Jurkat, Clone E6-1 (cell line): Measurements from ENCODE around the gene TRPM8.

Experiments used
- DNase-seq: peaks from one replicate; pipeline ENCODE4 v3.0.0-alpha.2; 2011; ENCODE audit warnings: low read depth, low spot score
- H3K4me3 ChIP-seq: 2 replicates; pipeline ENCODE4 v1.5.1; 2011; ENCODE audit warnings: mild to moderate bottlenecking, low read length, control low read depth, moderate library complexity

TRPM8 gene

DNA sequence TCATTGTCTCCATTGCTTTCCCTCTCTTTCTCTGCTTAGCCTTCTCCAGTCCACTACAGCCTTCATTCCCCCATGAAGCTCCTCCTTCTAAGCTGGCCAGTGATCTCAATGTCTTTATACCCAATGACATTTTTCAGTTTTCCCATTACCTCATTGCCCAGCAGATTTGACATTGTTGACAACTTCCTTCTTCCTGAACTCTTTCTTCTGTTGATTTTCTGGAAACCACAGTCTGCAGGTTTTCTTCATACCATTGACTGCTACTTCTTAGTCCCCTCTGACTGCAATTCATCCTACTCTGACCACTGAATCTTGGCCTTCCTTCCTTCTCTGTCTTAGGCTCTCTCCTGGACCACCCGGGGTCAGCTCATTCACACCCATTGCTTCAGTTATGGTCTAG lies 110.5 kb downstream of the TRPM8 start:
- no peak overlapping the region for H3K4me3 ChIP-seq
- DNase-seq: no peak

- no peak for DNase-seq
- H3K4me3 ChIP-seq: no peak overlapping the region
These were observed 112.1 kb downstream of the TRPM8 start for GRCh38 chr2:234029150-234029733.

GRCh38 chr2:234031207-234031606 lies 114.0 kb downstream of the TRPM8 start:
- H3K4me3 ChIP-seq: no peak overlapping the region
- no peak for DNase-seq

DNA sequence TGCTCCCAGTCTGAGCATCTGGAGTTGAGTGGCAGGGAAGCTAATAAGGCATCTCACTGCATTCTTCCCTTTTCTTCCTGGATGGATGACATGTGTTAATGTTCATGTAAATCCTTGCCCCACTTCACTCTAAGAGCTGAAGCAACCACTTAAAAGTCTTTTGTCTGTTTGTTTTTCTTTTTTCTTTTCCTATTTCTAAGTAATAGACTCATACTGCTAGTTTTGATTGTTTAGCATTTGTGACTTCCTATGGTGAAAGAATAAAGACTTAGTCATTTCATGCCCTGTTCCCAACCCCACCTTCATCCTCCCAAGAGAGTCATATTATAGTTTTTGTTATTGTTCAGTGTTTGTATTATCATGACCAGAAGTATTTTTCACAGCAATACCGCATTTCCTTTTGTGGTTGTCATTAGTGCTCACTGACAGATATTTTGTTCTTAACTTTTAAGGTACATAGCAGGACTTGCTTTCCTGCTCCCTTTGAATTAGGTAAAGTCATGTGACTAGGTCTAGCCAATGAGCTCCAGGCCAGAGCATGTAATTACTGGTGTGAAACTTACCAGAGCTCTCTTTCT lies 115.2 kb downstream of the TRPM8 start:
- no peak for DNase-seq
- no peak overlapping the region for H3K4me3 ChIP-seq

DNA sequence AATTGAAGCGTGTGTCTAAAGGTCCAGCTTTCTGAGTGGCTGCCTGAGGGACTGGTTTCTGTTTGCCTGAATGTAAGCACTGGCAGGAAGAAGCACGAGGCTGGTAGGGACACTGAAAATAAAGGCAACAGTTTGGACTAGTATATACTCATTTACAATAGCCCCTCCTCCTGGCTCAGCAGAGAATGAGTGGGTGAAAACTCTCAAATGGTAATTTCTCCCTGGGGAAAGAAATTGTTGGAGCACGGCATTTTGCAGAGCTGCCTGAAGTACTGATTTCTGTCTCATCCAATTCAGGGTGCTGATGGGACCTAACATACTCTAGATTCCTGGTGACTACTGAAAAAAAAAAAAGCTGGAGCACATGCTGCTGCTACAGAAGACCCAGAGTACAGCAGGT lies 116.0 kb downstream of the TRPM8 start:
- no peak overlapping the region for H3K4me3 ChIP-seq
- no peak for DNase-seq

GRCh38 chr2:234033885-234034284 lies 116.7 kb downstream of the TRPM8 start:
- DNase-seq: no peak
- no peak overlapping the region for H3K4me3 ChIP-seq

DNA sequence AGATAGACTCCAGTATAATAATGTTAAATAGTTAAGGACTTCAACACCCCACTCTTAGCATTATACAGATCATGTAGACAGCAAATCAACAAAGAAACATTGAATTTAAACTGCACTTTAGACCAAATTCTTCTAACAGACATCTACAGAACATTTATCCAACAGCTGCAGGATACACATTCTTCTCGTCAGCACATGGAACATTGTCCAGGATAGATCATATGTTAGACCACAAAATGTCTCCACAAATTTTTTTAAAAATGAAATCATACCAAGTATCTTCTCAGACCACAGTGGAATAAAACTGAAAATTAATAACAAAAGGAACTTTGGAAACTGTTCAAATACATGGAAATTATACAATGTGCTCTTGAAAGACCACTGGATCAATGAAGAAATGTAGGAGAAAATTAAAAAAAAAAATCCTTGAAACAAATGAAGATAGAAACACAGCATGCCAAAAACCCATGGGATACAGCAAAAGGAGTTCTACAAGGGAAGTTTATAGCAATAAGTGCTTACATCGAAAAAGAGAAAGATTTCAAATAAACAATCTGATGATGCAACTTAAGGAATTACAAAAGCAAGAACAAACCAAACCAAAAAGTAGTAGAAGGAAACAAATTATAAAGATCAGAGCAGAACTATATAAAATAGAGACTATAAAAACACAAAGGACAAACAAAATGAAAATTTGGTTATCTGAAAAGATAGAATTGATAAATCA lies 121.1 kb downstream of the TRPM8 start:
- no peak for DNase-seq
- no peak overlapping the region for H3K4me3 ChIP-seq

- DNase-seq: no peak
- H3K4me3 ChIP-seq: no peak overlapping the region
These were observed 127.0 kb downstream of the TRPM8 start for GRCh38 chr2:234044157-234044556.

GRCh38 chr2:234046521-234046920 lies 129.3 kb downstream of the TRPM8 start:
- DNase-seq: no peak
- no peak overlapping the region for H3K4me3 ChIP-seq

- H3K4me3 ChIP-seq: no peak overlapping the region
These were observed 130.2 kb downstream of the TRPM8 start for GRCh38 chr2:234047361-234047760.

GRCh38 chr2:234048049-234048448 lies 130.9 kb downstream of the TRPM8 start:
- H3K4me3 ChIP-seq: no peak overlapping the region
- no peak for DNase-seq

More at GRCh38 chr2:234047361-234047760, 130.2 kb downstream of the TRPM8 start:
- DNase-seq: no peak

DNA sequence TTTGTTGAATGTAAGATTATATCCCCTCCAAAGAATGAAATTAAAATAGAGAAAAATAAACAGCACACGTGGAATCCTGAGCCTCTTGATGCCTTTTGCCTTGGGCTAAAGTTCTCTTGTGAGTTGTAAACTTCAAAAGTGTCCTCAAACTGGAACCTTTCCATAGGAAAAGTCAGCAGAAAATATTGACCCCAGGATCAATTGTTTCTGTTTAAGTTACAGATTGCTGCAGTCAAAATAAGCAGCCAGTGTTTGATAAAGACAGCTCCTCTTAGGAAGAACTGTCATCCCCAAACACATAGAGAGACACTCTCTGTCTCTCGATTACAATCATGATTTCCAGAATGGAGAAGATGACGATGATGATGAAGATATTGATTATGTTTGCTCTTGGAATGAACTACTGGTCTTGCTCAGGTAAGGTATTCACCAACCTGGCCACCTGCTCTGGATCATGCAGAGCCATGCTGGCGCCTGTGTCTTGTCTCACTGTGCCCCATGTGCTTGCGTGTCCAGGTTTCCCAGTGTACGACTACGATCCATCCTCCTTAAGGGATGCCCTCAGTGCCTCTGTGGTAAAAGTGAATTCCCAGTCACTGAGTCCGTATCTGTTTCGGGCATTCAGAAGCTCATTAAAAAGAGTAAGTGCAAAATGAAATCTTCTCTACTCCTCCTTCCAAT lies 133.4 kb downstream of the TRPM8 start, which contains the start of gene SPP2:
Gene SPP2 (plus strand): TSS at position 248 of the 681 bp plus-strand sequence. CDS start 85 bp downstream, at position 333.
- no peak for DNase-seq
- H3K4me3 ChIP-seq: no peak within 1 kb of the TSS

DNA sequence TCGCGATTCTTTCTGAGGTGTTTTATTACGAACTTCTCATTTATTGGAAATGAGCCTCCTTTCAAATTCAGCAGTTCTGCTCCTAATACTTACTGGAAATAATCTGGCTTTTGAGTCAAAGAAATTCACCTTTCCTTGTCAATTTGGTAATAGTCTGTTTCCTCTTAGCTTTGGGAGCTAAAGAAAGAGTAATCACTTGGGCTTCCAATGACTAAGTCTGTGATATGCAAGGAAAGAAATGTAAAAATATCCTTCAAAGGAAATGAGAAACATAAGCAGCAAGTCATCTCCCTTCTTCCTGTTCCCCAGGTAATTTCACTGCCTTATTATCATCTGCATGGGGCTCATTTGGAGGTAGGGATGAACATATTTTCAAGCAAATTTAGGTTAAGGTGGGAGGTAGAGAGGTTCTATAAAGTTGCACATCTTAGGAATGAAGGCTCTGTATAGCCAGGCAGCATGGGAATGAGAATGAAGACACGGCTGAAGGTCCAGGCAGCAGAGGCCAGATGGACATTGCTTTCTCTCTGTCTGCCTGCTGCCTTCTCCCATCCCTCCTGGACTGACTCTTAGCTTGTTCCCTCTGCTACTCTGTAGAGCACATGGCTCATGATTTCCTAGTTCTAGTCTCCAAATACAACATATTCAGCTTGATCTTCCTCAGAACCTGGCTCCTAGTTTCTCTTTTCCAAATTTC lies 134.3 kb downstream of the TRPM8 start:
- H3K4me3 ChIP-seq: no peak overlapping the region
- no peak for DNase-seq

GRCh38 chr2:234058881-234059280 lies 141.7 kb downstream of the TRPM8 start:
- H3K4me3 ChIP-seq: no peak overlapping the region
- no peak for DNase-seq

- H3K4me3 ChIP-seq: no peak overlapping the region
- no peak for DNase-seq
These were observed 143.1 kb downstream of the TRPM8 start for GRCh38 chr2:234060236-234060635.

- no peak overlapping the region for H3K4me3 ChIP-seq
- no peak for DNase-seq
These were observed 144.6 kb downstream of the TRPM8 start for GRCh38 chr2:234061624-234062257.

DNA sequence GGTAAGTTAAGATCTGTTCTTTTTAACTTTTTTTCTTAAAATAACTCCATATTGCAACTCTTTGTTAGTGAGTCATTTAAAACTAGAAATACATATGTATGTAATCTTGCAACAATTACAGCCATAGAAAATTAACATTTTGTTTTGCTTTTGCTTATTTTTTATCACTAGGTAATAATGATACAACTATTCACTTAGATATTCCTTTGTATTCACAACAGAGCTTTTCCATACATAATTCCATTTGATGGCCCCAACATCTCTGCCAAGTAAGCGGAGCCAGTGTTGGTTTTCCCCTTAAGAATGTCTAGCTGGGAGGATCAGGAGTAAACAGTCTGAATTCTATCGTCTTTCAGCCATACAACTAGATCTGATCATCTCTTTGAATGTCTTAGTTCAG lies 149.4 kb downstream of the TRPM8 start:
- DNase-seq: no peak
- H3K4me3 ChIP-seq: no peak overlapping the region
